Measurements from ENCODE around the gene HEY2.

HEY2 gene

DNA sequence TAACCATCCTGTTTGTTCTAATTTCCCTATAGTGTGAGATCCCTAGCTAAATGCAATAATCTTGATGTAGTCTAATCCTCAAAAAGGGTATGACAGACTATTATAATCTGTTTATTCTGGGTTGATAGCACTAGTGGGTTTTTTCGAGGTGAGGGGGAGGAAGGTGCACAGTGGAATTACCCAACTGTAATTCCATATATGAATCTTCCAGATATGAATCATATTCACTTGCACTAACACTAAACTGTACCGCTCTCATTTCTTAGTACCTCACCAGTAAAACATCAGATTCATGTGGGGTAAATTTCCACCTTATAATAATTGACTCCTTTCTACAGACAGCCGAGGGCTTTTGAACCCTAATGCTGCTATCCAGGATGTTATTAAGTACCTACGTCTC, 57.9 kb downstream of the HEY2 start:
- peak overlapping the region; percentile 25 for H3K4me3 Mint-ChIP-seq
- DNase-seq (no peak), ATAC-seq (peak; percentile 74)
- H3K4me1 Mint-ChIP-seq: peaks cover 89% of the 10 kb centered on the region
- H3K27me3 Mint-ChIP-seq: no peaks in the 10 kb centered on the region
- H3K27ac Mint-ChIP-seq: peak overlapping the region; percentile 78
- peaks cover 38% of the 10 kb centered on the region for H3K36me3 Mint-ChIP-seq (ENCODE audit: low read depth)
- no peaks in the 10 kb centered on the region for H3K9me3 Mint-ChIP-seq

DNA sequence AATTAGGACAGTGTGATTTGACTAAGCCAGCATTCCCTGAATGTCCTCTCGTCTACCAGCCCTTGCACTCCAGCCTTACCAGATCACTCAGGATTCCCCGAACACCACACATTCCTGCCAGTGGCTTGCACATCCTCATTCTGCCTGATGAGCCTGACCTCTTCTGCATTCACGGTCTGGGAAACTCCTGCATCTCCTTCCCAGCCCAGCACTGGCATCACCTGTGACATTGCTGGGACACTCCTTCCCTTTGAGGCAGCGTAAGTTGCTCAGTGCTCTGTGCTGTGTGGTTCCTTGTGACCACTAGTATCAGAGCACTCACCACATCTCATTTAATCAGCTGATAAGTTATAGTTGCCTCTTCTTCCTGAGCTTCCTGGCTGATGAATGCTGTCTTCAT, 58.6 kb downstream of the HEY2 start:
- H3K27ac Mint-ChIP-seq: peak overlapping the region; percentile 74
- DNase-seq: no peak
- H3K36me3 Mint-ChIP-seq (ENCODE audit: low read depth): peaks cover 40% of the 10 kb centered on the region
- no peak overlapping the region for H3K4me3 Mint-ChIP-seq
- no peak for ATAC-seq
- no peaks in the 10 kb centered on the region for H3K27me3 Mint-ChIP-seq
- peaks cover 89% of the 10 kb centered on the region for H3K4me1 Mint-ChIP-seq
- H3K9me3 Mint-ChIP-seq: no peaks in the 10 kb centered on the region

DNA sequence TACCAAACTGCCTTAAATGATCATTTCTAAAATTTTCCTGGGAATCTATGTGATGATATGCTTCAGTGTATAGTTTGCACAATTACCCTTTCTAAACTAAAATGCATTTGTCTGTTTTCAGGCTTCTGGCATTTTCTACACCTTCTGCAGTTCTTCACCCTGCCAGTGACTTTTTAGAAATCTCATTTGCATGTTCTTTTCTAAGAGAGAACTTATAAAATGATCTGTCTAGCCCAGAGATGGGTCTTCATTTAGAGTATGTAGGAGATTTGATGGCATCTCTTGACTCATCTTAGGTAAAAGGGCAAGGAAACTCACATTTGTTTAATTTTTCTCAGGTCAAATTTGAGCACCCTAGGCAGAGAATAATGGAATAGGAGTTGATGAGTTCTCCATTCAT, 59.2 kb downstream of the HEY2 start:
- Mint-ChIP-seq H3K27ac (peak overlapping the region; percentile 74), H3K4me3 (no peak overlapping the region), H3K36me3 (ENCODE audit: low read depth) (peaks cover 37% of the 10 kb centered on the region), H3K4me1 (peaks cover 85% of the 10 kb centered on the region), H3K9me3 (no peaks in the 10 kb centered on the region), H3K27me3 (no peaks in the 10 kb centered on the region)
- DNase-seq (no peak), ATAC-seq (no peak)

DNA sequence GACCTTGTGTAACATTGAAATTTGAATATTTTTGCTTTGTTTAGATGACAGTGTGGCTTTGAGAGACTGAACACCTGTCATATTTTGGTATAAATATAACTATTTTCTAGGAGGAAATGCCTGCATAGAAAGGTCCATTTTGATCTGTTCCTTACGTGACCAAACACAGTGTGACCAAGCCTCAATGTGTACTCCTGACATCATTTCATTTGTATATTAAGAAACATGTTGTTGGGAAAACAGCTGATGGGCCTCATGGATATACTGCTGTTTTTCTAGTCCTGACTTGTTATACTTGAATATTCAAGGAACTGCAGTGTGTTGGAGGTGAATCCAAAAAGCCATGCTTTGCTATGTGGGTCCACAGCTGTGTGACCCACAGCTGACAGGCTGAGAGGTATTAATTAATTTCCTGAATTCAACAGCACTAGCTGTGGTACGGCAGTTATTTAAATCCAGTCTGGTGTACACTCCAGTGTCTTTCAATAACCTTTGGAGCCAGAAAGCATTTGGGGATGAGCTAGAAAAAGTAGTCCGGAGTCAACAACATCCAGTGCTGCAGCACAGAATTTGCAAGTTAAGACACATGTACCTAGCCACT, 60.2 kb downstream of the HEY2 start:
- Mint-ChIP-seq H3K9me3 (no peaks in the 10 kb centered on the region), H3K4me1 (peaks cover 81% of the 10 kb centered on the region), H3K27ac (no peak overlapping the region), H3K27me3 (no peaks in the 10 kb centered on the region), H3K4me3 (no peak overlapping the region), H3K36me3 (ENCODE audit: low read depth) (peaks cover 35% of the 10 kb centered on the region)
- DNase-seq: no peak
- ATAC-seq: no peak

DNA sequence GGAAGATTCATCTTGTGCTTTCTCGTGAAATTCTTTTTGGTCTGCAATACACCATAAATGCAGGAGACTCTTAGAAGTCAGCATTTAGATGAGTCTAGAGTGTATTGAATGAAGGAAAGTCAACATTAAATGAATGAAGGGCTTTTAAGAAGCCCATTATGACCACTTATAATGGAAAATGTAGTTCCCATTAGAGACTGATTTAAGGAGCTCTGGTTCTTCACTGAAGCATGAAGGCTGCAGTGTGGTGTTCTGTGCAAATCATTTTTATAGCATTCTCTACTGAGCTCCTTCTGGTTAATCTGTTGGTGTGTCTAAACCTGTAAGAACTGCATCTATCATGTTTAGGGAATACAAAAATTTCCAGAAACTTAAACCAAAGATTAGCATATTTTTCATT, 61.0 kb downstream of the HEY2 start:
- Mint-ChIP-seq H3K9me3 (no peaks in the 10 kb centered on the region), H3K27me3 (no peaks in the 10 kb centered on the region)

More for the DNA sequence above, 61.0 kb downstream of the HEY2 start:
- Mint-ChIP-seq H3K27ac (no peak overlapping the region), H3K36me3 (ENCODE audit: low read depth) (peaks cover 41% of the 10 kb centered on the region), H3K4me3 (no peak overlapping the region), H3K4me1 (peaks cover 82% of the 10 kb centered on the region)
- no peak for DNase-seq
- ATAC-seq: no peak
